H1 (cell line): Measurements from ENCODE around the gene ERAP2.

Experiments used
- EP300 ChIP-seq, 2 experiments: IDR thresholded peaks; 1 replicate in 1 of 2; 2 replicates in 1 of 2; pipeline ENCODE4 v1.6.1; 2011 to 2012; ENCODE audit warnings: low read depth in 2 of 2, low read length in 2 of 2, mild to moderate bottlenecking in 2 of 2, borderline replicate concordance in 1 of 2, inconsistent platforms in 1 of 2, moderate library complexity in 1 of 2
- POLR2A ChIP-seq, 2 experiments: IDR thresholded peaks; 1 replicate in 1 of 2; 2 replicates in 1 of 2; pipeline ENCODE4 v1.6.1; 2011; ENCODE audit warnings: low read depth in 2 of 2, low read length in 2 of 2, mild to moderate bottlenecking in 2 of 2; ENCODE audit errors: control extremely low read depth in 1 of 2
- RXRA ChIP-seq: IDR thresholded peaks from 2 replicates; pipeline ENCODE4 v1.6.1; 2011; ENCODE audit warnings: low read depth, mild to moderate bottlenecking, low read length, moderate library complexity; ENCODE audit not compliant: insufficient read depth
- TCF12 ChIP-seq: IDR thresholded peaks from 2 replicates; pipeline ENCODE4 v1.6.1; 2011; ENCODE audit warnings: low read depth, mild to moderate bottlenecking, low read length
- TF ChIP-seq, protein P1 (sequence below): IDR thresholded peaks from 2 replicates; pipeline ENCODE4 v1.6.1; 2012; ENCODE audit warnings: inconsistent platforms

DNA sequence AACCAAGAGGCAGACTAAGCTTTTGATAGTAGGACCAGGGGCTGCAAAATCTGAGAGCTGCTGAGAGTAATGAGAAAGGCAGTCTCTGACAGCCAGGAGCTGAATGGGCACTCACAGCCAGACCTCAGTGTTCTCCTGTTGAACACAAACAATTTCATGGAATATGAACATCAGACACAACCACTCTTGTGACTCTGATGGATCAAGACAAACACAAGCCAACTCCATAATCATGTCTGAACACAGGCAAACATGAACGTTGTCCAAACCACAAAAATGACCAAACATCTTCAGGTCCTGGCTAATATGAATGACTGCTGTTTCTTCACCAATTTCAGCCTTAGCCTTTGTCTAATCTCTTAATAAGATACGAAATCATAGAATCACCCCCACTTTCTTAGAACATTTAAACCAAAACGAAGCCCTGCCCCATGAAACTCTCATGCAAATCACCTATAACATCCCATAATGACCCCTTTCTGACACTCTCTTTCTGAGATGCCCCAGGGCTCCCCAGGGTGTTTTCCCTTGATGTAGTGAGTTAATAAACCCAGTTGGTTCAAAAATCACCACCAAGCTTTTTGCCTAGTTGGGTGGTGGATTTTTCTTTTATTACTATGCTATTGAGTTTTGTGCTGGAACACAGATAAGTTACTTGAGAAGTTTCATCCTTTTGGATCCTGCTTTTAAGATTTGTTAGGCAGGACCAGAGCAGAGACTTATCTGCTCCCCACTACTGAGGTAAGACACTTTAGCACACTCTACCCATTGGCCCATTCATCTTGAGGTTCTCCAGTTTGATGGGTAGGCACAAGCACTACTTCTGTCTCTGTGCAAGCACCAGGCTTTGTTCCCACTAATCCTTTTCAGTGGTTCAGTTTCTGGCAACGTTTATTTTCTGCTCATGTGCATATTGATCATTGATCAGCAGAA is 5.9 kb upstream of the ERAP2 start:
- TF ChIP-seq RXRA: no peak
- no peak for TF ChIP-seq POLR2A (IDR thresholded peaks at IDR 0.05; ENCODE audit: control extremely low read depth in 1 of 2, low read depth in 2 of 2, low read length in 2 of 2)
- no peak for TF ChIP-seq EP300 (IDR thresholded peaks at IDR 0.05; ENCODE audit: borderline replicate concordance in 1 of 2, low read depth in 2 of 2, low read length in 2 of 2)
- no peak for TF ChIP-seq TCF12
- TF ChIP-seq, protein P1, sequence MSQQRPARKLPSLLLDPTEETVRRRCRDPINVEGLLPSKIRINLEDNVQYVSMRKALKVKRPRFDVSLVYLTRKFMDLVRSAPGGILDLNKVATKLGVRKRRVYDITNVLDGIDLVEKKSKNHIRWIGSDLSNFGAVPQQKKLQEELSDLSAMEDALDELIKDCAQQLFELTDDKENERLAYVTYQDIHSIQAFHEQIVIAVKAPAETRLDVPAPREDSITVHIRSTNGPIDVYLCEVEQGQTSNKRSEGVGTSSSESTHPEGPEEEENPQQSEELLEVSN: no peak
